ENCODE data around the gene NFS1.

Gene NFS1

GRCh38 chr20:35620818-35621559 is 78.2 kb downstream of the NFS1 start:
- Mint-ChIP-seq H3K4me3 (no peak overlapping the region), H3K27ac (no peak overlapping the region), H3K9me3 (no peaks in the 10 kb centered on the region), H3K27me3 (peaks cover 42% of the 10 kb centered on the region), H3K4me1 (ENCODE audit: low read depth) (peaks cover 33% of the 10 kb centered on the region), H3K36me3 (ENCODE audit: low read depth) (peaks cover 26% of the 10 kb centered on the region)
- intact Hi-C loops (cut with micrococcal nuclease): no loop called here

- intact Hi-C loops (cut with micrococcal nuclease): no loop called here
- Mint-ChIP-seq H3K9me3 (no peaks in the 10 kb centered on the region), H3K27ac (no peak overlapping the region)
Measured at GRCh38 chr20:35619196-35620095, 79.7 kb downstream of the NFS1 start.

GRCh38 chr20:35618263-35619131 is 80.7 kb downstream of the NFS1 start:
- H3K27ac Mint-ChIP-seq: no peak overlapping the region
- peaks cover 47% of the 10 kb centered on the region for H3K4me1 Mint-ChIP-seq (ENCODE audit: low read depth)
- H3K27me3 Mint-ChIP-seq: peaks cover 49% of the 10 kb centered on the region
- H3K9me3 Mint-ChIP-seq: no peaks in the 10 kb centered on the region
- peak overlapping the region; percentile 51 for H3K4me3 Mint-ChIP-seq
- intact Hi-C loops (cut with micrococcal nuclease): no loop called here
- H3K36me3 Mint-ChIP-seq (ENCODE audit: low read depth): peaks cover 5% of the 10 kb centered on the region

More at GRCh38 chr20:35619196-35620095, 79.7 kb downstream of the NFS1 start:
- H3K4me3 Mint-ChIP-seq: peak overlapping the region; percentile 73
- H3K4me1 Mint-ChIP-seq (ENCODE audit: low read depth): peaks cover 45% of the 10 kb centered on the region
- peaks cover 10% of the 10 kb centered on the region for H3K36me3 Mint-ChIP-seq (ENCODE audit: low read depth)
- peaks cover 43% of the 10 kb centered on the region for H3K27me3 Mint-ChIP-seq

Data from dendritic cell treated with granulocyte-macrophage colony-stimulating factor and Interleukin-4, amounts not matched to agents 40 ng/mL and 50 ng/mL, for 4 days (primary cell).